Measurements from ENCODE around the gene CRELD2.
A peak's percentile ranks its signal among the peaks of the same experiment; 100 is the strongest.

The CRELD2 gene

GRCh38 chr22:49970528-49971231 is 52.2 kb downstream of the CRELD2 start:
- peak; percentile 94 for DNase-seq (ENCODE audit: insufficient read length, low spot score)
- peak; percentile 72 for TF ChIP-seq POLR2A (IDR thresholded peaks at IDR 0.05; ENCODE audit: low read depth, low read length)
- peak; percentile 45 for TF ChIP-seq TAF1 (IDR thresholded peaks at IDR 0.05; ENCODE audit: low read depth, low read length)
- no peak for TF ChIP-seq PAX5 (IDR thresholded peaks at IDR 0.05; ENCODE audit: insufficient read depth, low read length, severe bottlenecking)
- peak; percentile 4; the same call in 1 of the 2 replicates for TF ChIP-seq SPI1 (IDR thresholded peaks at IDR 0.05; ENCODE audit: low read depth, low read length)
- TF ChIP-seq POLR2AphosphoS5 (IDR thresholded peaks at IDR 0.05; ENCODE audit: low read depth, low read length) = peak; percentile 68; the same call in 1 of the 2 replicates
- TF ChIP-seq POU2F2 (IDR thresholded peaks at IDR 0.05; ENCODE audit: low read depth, low read length) = peak; percentile 68; the same call in 1 of the 2 replicates
- no peak for FAIRE-seq

GRCh38 chr22:49971232-49972162 is 53.1 kb downstream of the CRELD2 start:
- TF ChIP-seq POLR2AphosphoS5 (IDR thresholded peaks at IDR 0.05; ENCODE audit: low read depth, low read length) (no peak; the same call in 1 of the 2 replicates), PAX5 (IDR thresholded peaks at IDR 0.05; ENCODE audit: insufficient read depth, low read length, severe bottlenecking) (no peak), TAF1 (IDR thresholded peaks at IDR 0.05; ENCODE audit: low read depth, low read length) (no peak), POU2F2 (IDR thresholded peaks at IDR 0.05; ENCODE audit: low read depth, low read length) (no peak), SPI1 (IDR thresholded peaks at IDR 0.05; ENCODE audit: low read depth, low read length) (no peak), POLR2A (IDR thresholded peaks at IDR 0.05; ENCODE audit: low read depth, low read length) (no peak)

GRCh38 chr22:49972163-49973017 is 54.0 kb downstream of the CRELD2 start:
- DNase-seq (ENCODE audit: insufficient read length, low spot score) (no peak), FAIRE-seq (no peak)
- TF ChIP-seq POLR2AphosphoS5 (IDR thresholded peaks at IDR 0.05; ENCODE audit: low read depth, low read length) = no peak
- TF ChIP-seq PAX5 (IDR thresholded peaks at IDR 0.05; ENCODE audit: insufficient read depth, low read length, severe bottlenecking) = no peak
- no peak for TF ChIP-seq SPI1 (IDR thresholded peaks at IDR 0.05; ENCODE audit: low read depth, low read length)
- TF ChIP-seq TAF1 (IDR thresholded peaks at IDR 0.05; ENCODE audit: low read depth, low read length) = no peak
- TF ChIP-seq POLR2A (IDR thresholded peaks at IDR 0.05; ENCODE audit: low read depth, low read length) = no peak
- TF ChIP-seq POU2F2 (IDR thresholded peaks at IDR 0.05; ENCODE audit: low read depth, low read length) = no peak

More at GRCh38 chr22:49971232-49972162, 53.1 kb downstream of the CRELD2 start:
- no peak for DNase-seq (ENCODE audit: insufficient read length, low spot score)
- no peak for FAIRE-seq

- no peak; the same call in 1 of the 2 replicates for TF ChIP-seq POU2F2 (IDR thresholded peaks at IDR 0.05; ENCODE audit: low read depth, low read length)
- no peak for TF ChIP-seq SPI1 (IDR thresholded peaks at IDR 0.05; ENCODE audit: low read depth, low read length)
- no peak for TF ChIP-seq POLR2AphosphoS5 (IDR thresholded peaks at IDR 0.05; ENCODE audit: low read depth, low read length)
- TF ChIP-seq TAF1 (IDR thresholded peaks at IDR 0.05; ENCODE audit: low read depth, low read length) = no peak
- no peak for TF ChIP-seq PAX5 (IDR thresholded peaks at IDR 0.05; ENCODE audit: insufficient read depth, low read length, severe bottlenecking)
- TF ChIP-seq POLR2A (IDR thresholded peaks at IDR 0.05; ENCODE audit: low read depth, low read length) = peak; percentile 26; the same call in 1 of the 2 replicates
- no peak for FAIRE-seq
- no peak for DNase-seq (ENCODE audit: insufficient read length, low spot score)
Observed at GRCh38 chr22:49973018-49973961, 54.9 kb downstream of the CRELD2 start.

- FAIRE-seq (no peak), DNase-seq (ENCODE audit: insufficient read length, low spot score) (no peak)
- TF ChIP-seq TAF1 (IDR thresholded peaks at IDR 0.05; ENCODE audit: low read depth, low read length) (no peak), POLR2A (IDR thresholded peaks at IDR 0.05; ENCODE audit: low read depth, low read length) (no peak), PAX5 (IDR thresholded peaks at IDR 0.05; ENCODE audit: insufficient read depth, low read length, severe bottlenecking) (no peak), POU2F2 (IDR thresholded peaks at IDR 0.05; ENCODE audit: low read depth, low read length) (no peak), SPI1 (IDR thresholded peaks at IDR 0.05; ENCODE audit: low read depth, low read length) (no peak), POLR2AphosphoS5 (IDR thresholded peaks at IDR 0.05; ENCODE audit: low read depth, low read length) (no peak)
Observed at GRCh38 chr22:49975543-49976389, 57.3 kb downstream of the CRELD2 start.

GRCh38 chr22:49976439-49977175 is 58.2 kb downstream of the CRELD2 start:
- no peak for DNase-seq (ENCODE audit: insufficient read length, low spot score)
- TF ChIP-seq PAX5 (IDR thresholded peaks at IDR 0.05; ENCODE audit: insufficient read depth, low read length, severe bottlenecking) = no peak
- TF ChIP-seq SPI1 (IDR thresholded peaks at IDR 0.05; ENCODE audit: low read depth, low read length) = peak; percentile 92
- peak; percentile 71; the same call in 1 of the 2 replicates for TF ChIP-seq POU2F2 (IDR thresholded peaks at IDR 0.05; ENCODE audit: low read depth, low read length)
- TF ChIP-seq TAF1 (IDR thresholded peaks at IDR 0.05; ENCODE audit: low read depth, low read length) = no peak
- peak; percentile 84 for FAIRE-seq

Measured in GM12891 (cell line).